GM12872 (cell line): Measurements from ENCODE around the gene TEKTIP1.

ENCODE experiments used
- CTCF ChIP-seq: IDR thresholded peaks from 3 replicates; pipeline ENCODE4 v1.5.1; 2011; ENCODE audit warnings: low read depth, mild to moderate bottlenecking, low read length, moderate library complexity; ENCODE audit not compliant: insufficient read depth

Gene TEKTIP1

GRCh38 chr19:3510727-3511126, 28.2 kb upstream of the TEKTIP1 start:
- no peak for TF ChIP-seq CTCF

- TF ChIP-seq CTCF, result no peak
These were observed 27.3 kb upstream of the TEKTIP1 start for GRCh38 chr19:3511506-3512251.

DNA sequence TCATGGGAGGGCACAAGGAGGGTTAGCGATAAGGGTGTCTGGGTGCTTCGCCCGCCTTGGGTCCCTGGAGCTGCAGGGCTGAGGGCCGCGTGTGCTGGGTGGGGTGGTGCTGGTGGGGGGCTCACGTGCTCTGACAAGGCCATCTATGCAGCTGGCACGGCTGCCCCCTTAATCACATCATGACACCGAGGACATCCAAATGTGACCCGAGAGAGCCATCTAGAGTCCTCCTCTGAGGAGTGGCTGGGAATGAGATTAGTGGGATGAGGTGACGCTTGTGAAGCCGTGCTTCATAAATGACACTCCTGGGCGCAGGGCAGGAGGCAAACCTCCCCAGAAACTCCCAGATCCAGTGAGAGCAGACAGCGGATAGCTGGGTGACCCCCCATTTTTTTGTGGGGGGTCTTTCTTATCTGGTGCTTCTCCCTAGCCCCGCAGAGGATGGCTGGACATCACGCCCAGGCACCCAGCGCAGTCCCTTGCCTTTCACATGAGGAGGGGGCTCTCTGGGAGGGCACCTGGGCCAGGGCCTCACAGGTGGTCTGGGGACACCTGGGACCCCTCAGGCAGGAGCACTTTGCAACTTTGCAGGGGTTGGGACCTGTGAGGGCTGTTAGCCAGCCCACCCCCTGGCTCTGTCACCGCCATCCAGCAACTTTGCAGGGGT, 26.3 kb upstream of the TEKTIP1 start:
- TF ChIP-seq CTCF, result no peak

DNA sequence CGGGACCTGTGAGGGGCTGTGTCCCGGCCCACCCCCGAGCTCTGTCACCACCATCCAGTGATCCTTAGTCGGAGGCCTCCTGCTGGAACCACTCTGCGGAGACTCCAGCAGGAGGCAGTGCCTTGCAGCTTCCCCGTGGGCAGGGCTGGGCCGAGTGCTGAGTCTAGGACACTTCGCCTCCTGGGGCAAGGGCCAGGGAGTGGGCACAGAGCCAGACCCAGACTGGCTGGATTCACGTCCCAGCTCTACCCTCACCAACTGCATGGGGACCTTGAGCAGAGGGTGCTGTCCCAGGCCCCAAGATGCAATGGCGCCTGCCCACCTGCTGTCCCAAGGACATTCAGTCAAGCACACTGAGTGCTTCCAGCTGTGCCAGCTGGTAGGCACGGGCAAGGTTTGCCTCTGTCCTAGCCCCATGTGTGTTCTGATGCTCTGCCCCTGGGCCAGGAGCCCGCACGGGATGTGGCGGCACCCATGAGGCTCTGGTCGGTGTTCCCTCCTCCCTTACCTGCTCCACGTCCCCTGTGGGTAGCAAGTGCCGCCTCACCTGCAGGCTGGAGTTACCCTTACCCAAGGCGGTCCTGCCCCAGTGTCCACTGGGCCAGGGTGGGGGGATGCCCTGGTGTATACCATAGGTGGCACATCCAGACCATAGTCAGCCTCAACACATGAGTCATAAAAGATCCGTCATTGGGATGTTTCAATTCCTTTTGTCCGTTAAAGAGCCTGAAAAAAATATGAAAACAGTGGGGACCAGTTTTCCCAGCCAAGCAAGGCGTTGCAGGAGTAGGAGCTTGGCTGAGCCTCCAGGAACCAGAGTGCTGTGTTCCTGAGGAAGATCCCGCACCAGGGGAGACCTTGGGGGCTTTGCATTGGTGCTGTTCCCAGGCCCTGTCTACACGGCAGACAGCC, 25.5 kb upstream of the TEKTIP1 start:
- TF ChIP-seq CTCF, result no peak

DNA sequence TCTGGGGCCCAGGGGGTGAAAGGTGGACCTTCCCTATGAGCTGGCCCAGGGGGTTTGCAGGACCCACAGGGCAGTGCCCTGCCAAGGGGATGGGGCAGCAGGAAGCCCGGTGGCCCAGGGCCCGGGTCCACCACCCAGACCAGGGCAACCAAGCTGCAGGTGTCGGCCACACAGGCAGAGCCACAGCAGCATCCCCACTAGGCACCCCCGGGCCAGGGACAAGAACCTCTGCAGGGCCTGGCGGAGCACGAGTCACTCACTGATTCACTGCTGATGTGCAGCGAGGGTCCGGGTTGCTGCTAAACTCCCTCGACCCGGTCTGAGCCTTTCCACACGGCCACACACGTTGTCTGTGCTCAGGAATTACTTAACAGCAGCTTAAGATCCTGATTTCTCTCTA, 24.0 kb upstream of the TEKTIP1 start:
- no peak for TF ChIP-seq CTCF

- TF ChIP-seq CTCF, result no peak
These were observed 23.0 kb upstream of the TEKTIP1 start for GRCh38 chr19:3515891-3516422.
